Memory B cell (primary cell): ENCODE results near the gene OGDH.
"Not testable (repeated sequence)": the region's sequence is repeated elsewhere in the genome, so short reads cannot be mapped to it uniquely, and the experiment has no call there.

Experiments used
- ATAC-seq: fragments of 150-1000 bp; cut with Tn5 transposase; 2 replicates; pipeline ENCODE4 v1.10.0; 2021; ENCODE audit warnings: low read depth, mild to moderate bottlenecking, moderate library complexity
- DNase-seq, 2 donors: peaks; one replicate each; pipeline ENCODE4 v3.0.0; 2022; ENCODE audit warnings: low spot score in 2 of 2
- H3K27ac Mint-ChIP-seq: one replicate; pipeline ENCODE4 v1.8.0; 2022; ENCODE audit warnings: mild to moderate bottlenecking, moderate library complexity, mixed read lengths
- H3K27me3 Mint-ChIP-seq: one replicate; pipeline ENCODE4 v1.8.0; 2022; ENCODE audit warnings: mixed read lengths
- H3K36me3 Mint-ChIP-seq: one replicate; pipeline ENCODE4 v1.8.0; 2022; ENCODE audit warnings: mild to moderate bottlenecking, mixed read lengths
- H3K4me1 Mint-ChIP-seq: one replicate; pipeline ENCODE4 v1.8.0; 2022; ENCODE audit warnings: mixed read lengths
- H3K4me3 Mint-ChIP-seq: one replicate; pipeline ENCODE4 v1.8.0; 2022; ENCODE audit warnings: mild to moderate bottlenecking, moderate library complexity, mixed read lengths
- H3K9me3 Mint-ChIP-seq: one replicate; pipeline ENCODE4 v1.8.0; 2022; ENCODE audit warnings: mixed read lengths

The OGDH gene

DNA sequence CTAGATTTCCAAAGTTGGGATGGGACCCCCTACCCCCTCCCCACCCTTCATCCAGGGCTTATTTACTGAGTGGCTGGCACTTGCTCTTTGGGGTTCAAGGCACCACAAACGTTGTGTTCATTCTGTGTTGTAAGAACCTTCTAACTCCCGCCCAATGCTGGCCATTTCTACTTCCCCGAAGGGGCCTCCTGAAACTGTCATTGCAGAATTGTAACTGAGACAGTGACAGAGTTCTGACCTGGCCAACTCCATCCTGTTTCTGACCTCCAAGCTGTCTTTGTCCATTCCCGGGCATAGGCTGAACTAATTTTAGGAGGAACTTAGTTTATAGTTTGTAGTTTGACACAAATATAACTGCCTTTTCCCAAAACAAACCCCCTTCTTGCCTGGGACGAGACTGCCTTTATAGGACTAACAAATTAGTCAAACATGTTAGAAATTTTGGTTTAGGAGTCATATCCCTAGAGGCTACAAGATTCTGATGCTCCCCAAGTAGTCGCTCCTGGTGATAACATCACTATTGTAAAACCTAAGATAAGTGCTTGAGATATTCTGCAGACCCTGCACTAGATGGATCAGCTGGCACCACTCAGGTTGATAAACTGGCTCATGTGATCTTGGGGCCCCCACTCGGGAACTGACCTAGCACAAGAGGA lies 107.4 kb downstream of the OGDH start:
- Mint-ChIP-seq H3K9me3 (no peaks in the 10 kb centered on the region), H3K4me1 (peaks cover 3% of the 10 kb centered on the region), H3K27ac (no peak overlapping the region), H3K36me3 (no peaks in the 10 kb centered on the region), H3K27me3 (no peaks in the 10 kb centered on the region), H3K4me3 (no peak overlapping the region)
- DNase-seq (no peak), ATAC-seq (no peak)

DNA sequence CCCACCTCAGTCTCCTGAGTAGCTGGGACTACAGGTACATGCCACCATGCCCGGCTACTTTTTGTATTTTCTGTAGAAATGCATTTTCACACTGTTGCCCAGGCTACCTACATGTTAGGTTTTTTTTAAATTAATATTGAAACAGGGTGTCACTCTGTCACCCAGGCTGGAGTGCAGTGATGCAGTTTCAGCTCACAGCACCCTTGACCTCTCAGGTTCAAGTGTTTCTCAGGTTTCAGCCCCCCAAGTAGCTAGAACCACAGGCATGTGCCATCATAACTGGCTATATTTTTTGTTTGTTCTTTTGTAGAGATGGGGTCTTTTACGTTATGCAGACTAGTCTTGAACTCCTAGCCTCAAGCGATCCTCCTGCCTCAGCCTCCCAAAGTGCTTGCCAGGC lies 109.8 kb downstream of the OGDH start:
- Mint-ChIP-seq H3K36me3 (no peaks in the 10 kb centered on the region), H3K27me3 (no peaks in the 10 kb centered on the region), H3K27ac (no peak overlapping the region), H3K4me1 (peaks cover 3% of the 10 kb centered on the region), H3K9me3 (no peaks in the 10 kb centered on the region), H3K4me3 (no peak overlapping the region)
- ATAC-seq (no peak), DNase-seq (no peak)

DNA sequence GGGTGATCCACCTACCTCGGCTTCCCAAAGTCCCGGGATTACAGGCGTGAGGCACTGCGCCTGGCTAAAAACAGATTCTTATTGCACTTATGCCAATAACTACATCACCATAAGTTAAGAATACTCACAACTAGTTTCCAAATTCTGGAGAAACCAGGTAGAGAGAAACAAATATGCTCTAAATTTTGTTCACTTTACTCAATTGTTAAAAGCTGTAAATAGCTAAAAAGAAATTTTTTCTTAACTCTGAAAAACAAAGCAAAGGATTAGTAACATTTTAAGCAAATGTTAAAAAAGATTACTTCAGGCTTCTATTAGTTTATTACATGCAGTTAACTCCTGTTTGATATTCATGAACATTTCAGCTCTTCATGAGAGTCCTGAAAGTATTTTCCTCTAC lies 113.9 kb downstream of the OGDH start:
- ATAC-seq (no peak), DNase-seq (no peak)
- no peak overlapping the region for H3K4me3 Mint-ChIP-seq
- H3K9me3 Mint-ChIP-seq, result no peaks in the 10 kb centered on the region
- H3K36me3 Mint-ChIP-seq, result no peaks in the 10 kb centered on the region
- no peak overlapping the region for H3K27ac Mint-ChIP-seq
- H3K4me1 Mint-ChIP-seq, result no peaks in the 10 kb centered on the region
- H3K27me3 Mint-ChIP-seq, result no peaks in the 10 kb centered on the region

DNA sequence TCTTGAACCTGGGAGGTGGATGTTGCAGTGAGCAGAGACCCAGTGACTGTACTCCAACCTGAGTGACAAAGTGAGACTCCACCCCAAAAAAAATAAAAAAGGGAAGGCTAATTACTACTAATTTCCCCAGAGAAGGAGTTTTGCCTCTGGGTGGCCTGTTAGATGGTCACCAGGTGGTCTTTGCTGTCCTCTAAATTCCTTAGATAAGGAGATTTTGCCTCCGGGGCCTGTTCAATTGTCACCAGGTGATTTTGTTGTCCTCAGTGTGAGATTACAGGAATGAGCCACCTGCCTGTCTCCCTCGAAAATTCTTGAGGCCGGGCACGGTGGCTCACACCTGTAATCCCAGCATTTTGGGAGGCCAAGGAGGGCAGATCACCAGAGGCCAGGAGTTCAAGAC lies 117.8 kb downstream of the OGDH start:
- ATAC-seq (no peak), DNase-seq (no peak)
- Mint-ChIP-seq H3K27me3 (peaks cover 2% of the 10 kb centered on the region), H3K4me1 (no peaks in the 10 kb centered on the region), H3K36me3 (no peaks in the 10 kb centered on the region), H3K27ac (no peak overlapping the region), H3K9me3 (no peaks in the 10 kb centered on the region), H3K4me3 (no peak overlapping the region)

DNA sequence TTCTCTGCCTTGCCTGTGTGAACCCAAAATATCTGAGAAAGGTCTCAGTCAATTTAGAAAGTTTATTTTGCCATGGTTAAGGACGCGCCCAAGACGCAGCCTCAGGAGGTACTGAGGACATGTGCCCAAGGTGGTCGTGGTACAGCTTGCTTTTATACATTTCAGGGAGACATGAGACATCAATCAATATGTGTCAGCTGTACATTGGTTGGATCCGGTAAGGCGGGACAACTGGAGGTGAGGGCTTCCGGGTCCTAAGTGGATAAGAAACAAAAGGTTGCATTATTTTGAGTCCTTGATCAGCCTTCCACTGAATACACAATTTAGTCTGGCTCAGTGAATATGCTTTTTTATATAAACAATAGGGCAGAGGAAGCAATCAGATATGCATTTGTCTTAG lies 119.8 kb downstream of the OGDH start:
- not testable (repeated sequence) for H3K36me3 Mint-ChIP-seq, DNase-seq, H3K4me1 Mint-ChIP-seq, H3K27me3 Mint-ChIP-seq, H3K4me3 Mint-ChIP-seq, ATAC-seq, H3K27ac Mint-ChIP-seq, H3K9me3 Mint-ChIP-seq

DNA sequence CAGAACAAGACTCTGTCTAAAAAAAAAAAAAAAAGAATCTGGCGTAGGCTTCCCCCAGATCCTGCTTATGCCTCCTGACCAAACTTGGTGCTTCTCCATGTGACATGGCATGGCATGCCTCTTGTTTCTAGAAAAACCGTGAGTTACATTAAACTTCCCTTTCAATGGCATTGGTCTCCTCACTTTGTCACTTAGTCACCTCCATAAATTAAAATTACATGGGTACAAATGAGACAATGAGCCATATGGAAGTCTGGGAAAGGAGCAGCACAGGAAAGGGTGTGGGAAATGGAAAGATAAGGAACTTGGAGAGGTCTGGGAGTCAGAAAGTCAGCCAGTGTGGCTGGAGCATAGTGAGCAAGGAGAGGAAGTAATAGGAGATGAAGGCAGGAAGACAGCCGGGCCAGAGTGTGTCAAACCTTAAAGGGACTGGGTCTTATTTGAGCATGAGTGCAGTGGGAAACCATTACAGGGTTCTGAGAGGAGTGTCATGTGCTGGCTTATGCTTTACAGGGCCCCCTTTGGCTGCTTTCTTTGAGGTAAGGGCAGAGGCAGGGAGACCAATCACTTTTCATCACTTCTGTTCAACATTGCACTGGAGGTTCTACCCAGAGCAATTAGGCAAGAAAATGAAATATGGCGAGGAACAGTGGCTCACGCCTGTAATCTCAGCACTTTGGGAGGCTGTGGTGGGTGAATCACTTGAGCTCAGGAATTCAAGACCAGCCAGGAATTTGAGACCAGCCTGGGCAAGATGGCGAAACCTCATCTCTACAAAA lies 120.9 kb downstream of the OGDH start:
- H3K9me3 Mint-ChIP-seq, result no peaks in the 10 kb centered on the region

DNA sequence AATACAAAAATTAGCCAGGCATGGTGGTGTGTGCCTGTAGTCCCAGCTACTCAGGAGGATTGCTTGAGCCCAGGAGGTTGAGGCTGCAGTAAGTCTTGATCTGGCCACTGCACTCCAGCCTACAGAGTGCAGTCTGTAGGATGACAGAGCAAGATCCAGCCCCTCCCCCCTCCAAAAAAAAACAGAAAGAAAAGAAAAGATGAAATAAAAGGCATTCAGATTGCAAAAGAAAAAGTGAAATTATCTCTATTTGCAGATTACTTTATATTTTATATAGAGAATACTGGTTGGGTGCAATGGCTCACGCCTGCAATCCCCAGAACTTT lies 121.5 kb downstream of the OGDH start:
- Mint-ChIP-seq H3K4me3 (no peak overlapping the region), H3K27me3 (peaks cover 2% of the 10 kb centered on the region), H3K9me3 (no peaks in the 10 kb centered on the region), H3K36me3 (no peaks in the 10 kb centered on the region), H3K4me1 (no peaks in the 10 kb centered on the region), H3K27ac (no peak overlapping the region)
- no peak for DNase-seq
- ATAC-seq, result no peak

More for the DNA sequence above, 120.9 kb downstream of the OGDH start:
- Mint-ChIP-seq H3K4me3 (no peak overlapping the region), H3K27ac (no peak overlapping the region), H3K27me3 (peaks cover 2% of the 10 kb centered on the region), H3K36me3 (no peaks in the 10 kb centered on the region), H3K4me1 (no peaks in the 10 kb centered on the region)
- no peak for ATAC-seq
- no peak for DNase-seq

DNA sequence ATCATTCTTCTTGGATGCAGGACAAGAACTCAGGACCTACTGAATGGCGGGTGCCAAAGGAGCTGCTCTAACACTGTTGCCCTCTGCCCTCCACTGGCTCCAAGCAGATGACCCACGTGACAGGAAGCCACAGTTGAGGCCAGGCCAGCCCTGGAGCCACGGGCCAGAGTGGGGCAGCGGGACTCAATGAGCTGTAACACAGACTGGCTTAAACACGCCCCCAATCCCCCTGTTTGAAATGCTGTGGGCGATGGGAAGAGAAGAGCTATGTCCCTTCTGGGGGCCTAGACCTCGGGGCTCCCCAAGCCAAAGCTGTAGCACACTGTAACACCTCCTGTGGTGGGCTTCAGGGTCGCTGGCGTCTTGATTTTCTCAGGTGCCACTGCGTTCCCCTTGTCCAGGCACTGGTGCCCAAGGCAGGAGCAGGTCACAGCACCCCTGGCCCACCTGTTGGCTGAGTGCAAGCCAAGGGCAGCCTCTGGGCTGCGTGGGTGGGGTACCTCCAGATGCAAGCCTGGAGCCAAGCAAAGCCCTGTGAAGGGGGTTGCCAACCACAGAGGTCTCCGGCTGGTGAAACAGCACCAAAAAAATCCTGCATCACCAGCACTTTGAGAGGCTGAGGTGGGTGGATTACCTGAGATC lies 123.6 kb downstream of the OGDH start:
- Mint-ChIP-seq H3K36me3 (no peaks in the 10 kb centered on the region), H3K9me3 (no peaks in the 10 kb centered on the region), H3K27me3 (peaks cover 5% of the 10 kb centered on the region), H3K4me1 (peaks cover 2% of the 10 kb centered on the region), H3K27ac (no peak overlapping the region), H3K4me3 (no peak overlapping the region)
- DNase-seq (no peak), ATAC-seq (no peak)

DNA sequence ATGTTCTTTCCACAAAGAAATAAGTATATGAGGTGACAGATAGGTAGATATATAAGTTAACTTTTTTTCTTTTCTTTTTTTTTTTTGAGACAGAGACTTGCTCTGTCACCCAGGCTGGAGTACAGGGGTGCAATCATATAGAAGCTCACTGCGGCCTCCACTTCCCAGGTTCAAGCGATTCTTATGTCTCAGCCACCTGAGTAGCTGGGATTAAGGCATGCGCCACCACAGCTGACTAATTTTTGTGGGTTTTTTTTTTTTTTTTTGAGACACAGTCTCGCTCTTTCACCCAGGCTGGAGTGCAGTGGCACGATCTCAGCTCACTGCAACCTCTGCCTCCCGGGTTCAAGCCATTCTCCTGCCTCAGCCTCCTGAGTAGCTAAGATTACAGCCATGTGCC lies 126.5 kb downstream of the OGDH start:
- H3K27ac Mint-ChIP-seq, ATAC-seq, DNase-seq, H3K4me1 Mint-ChIP-seq, H3K9me3 Mint-ChIP-seq, H3K27me3 Mint-ChIP-seq, H3K36me3 Mint-ChIP-seq, H3K4me3 Mint-ChIP-seq: not testable (repeated sequence)

DNA sequence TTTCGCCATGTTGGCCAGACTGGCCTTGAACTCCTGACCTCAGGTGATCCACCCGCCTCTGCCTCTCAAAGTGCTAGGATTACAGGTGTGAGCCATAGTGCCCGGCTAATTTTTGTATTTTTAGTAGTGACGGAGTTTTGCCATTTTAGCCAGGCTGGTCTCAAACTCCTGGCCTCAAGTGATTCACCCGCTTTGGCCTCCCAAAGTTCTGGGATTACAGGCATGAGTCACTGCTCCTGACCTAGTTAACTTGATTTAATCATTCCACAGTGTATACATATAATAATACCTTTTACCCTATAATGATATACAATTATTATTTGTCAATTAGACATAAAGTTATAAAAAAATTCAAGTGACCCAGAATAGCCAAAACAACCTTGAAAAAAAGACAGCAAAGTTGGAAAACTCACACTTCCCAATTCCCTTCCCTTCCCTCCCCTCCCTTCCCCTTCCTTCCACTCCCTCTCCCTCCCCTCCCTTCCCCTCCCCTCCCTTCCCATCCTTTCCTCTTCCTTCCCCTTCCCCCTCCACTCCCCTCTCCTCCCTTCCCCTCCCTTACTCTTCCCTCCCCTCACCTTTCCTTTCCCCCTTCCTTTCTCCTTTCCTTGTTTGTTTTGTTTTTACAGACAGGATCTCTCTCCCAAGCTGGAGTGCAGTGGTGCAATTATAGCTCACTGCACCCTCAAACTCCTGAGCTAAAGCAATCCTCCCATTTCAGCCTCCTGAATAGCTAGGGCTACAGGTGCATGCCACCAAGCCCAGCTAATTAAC lies 127.5 kb downstream of the OGDH start:
- H3K27ac Mint-ChIP-seq, result no peak overlapping the region
- H3K36me3 Mint-ChIP-seq, result no peaks in the 10 kb centered on the region
- ATAC-seq (no peak), DNase-seq (no peak)
- peaks cover 3% of the 10 kb centered on the region for H3K27me3 Mint-ChIP-seq
- peaks cover 7% of the 10 kb centered on the region for H3K4me1 Mint-ChIP-seq
- no peak overlapping the region for H3K4me3 Mint-ChIP-seq
- no peaks in the 10 kb centered on the region for H3K9me3 Mint-ChIP-seq

DNA sequence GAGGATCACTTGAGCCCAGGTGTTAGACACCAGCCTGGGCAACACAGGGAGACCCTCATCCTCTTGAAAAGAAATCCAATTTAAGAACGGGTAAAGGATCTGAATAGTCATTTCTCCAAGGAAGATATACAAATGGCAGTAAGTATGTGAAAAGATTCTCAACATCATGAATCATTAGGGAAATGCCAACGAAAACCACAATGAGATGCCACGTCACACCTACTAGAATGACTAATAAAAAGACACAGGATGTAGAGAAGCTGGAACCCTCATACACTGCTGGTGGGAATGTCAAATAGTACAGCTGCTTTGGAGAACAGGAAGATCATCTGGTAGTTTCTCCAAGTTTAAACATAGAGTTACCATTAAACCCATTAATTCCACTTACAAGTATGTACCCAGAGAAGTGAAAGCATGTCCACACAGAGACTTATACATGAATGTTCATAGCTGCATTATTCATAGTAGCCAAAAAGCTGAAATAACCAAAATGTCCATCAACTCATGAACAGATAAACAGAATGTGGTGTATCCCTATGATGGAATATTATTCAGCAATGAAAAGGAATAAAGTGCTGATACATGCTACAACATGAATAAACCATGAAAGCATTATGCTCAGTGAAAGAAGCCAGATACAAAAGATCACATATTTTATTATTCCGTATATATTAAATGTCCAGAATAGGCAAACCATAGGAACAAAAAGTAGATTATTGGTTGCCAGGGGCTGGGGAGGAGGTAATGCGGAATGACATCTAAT lies 129.2 kb downstream of the OGDH start:
- no peak for DNase-seq
- Mint-ChIP-seq H3K4me3 (no peak overlapping the region), H3K4me1 (peaks cover 7% of the 10 kb centered on the region), H3K27me3 (peaks cover 3% of the 10 kb centered on the region), H3K36me3 (no peaks in the 10 kb centered on the region), H3K27ac (no peak overlapping the region), H3K9me3 (no peaks in the 10 kb centered on the region)
- peak; percentile 70 for ATAC-seq

DNA sequence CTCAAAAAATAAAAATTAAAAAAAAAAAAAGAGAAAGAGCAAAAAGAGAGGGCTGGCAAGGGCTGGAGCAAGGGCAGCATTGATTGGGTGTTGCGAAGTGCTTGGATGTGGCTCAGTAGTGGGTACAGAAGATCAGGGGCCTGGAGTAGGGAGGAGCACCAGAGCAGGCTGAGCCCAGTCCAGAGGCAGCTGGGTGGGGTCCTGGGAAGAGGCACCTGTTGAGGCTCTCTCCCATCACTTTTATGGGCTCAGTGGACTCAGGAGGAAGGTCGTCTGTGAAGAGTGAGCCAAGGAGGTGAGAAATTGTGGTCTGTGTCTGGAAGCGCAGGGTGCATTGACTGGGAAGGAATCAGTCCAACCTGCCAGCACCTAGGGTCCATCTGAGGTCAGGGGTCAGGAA lies 130.5 kb downstream of the OGDH start:
- Mint-ChIP-seq H3K4me1 (peaks cover 7% of the 10 kb centered on the region), H3K36me3 (no peaks in the 10 kb centered on the region), H3K27ac (no peak overlapping the region), H3K4me3 (no peak overlapping the region), H3K27me3 (peaks cover 3% of the 10 kb centered on the region), H3K9me3 (no peaks in the 10 kb centered on the region)
- no peak for ATAC-seq
- DNase-seq, result no peak

DNA sequence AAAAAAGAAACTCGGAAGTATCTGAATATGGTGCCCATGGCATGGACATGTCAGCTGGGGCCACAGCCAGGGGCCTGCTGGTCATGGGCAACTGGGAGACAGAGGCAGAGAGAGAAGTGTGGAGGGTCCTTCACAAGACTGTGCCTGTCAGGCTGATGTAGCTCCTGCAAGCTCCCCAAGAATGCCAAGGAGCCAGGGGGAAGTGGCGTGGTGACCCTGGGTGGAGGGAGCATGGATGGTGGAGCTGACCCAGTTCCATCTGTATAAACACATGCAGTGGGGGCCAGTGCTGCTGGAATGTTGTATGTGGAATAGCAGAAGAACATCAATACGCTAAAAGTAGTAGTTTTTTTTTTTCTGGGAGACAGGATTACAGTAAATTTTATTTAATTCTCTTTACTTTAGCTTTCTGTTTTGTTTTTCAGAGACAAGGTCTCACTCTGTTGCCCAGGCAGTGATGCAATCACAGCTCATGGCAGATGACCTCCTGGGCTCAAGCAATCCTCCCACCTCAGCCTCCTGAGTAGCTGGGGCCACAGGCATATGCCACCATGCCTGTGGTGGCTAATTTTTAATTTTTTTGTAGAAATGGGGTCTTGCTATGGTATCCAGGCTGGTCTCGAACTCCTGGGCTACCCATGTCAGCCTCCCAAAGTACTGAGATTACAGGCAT lies 131.8 kb downstream of the OGDH start:
- Mint-ChIP-seq H3K9me3 (no peaks in the 10 kb centered on the region), H3K27ac (no peak overlapping the region), H3K4me1 (peaks cover 9% of the 10 kb centered on the region), H3K4me3 (no peak overlapping the region), H3K27me3 (peaks cover 3% of the 10 kb centered on the region), H3K36me3 (no peaks in the 10 kb centered on the region)
- ATAC-seq, result no peak
- DNase-seq, result no peak
